ENCODE data around the gene CCP110. TPM values are rescaled to one million over a fixed set of nuclear protein-coding genes. Genes with fewer than 3 reads are reported as not detected.

Gene CCP110
- total and polyA plus RNA-seq, 2 of the 13 experiments (the other 11 are each of a cell fraction or from before 2014, with no cell fraction given) = 10.0 to 11.1 TPM

DNA sequence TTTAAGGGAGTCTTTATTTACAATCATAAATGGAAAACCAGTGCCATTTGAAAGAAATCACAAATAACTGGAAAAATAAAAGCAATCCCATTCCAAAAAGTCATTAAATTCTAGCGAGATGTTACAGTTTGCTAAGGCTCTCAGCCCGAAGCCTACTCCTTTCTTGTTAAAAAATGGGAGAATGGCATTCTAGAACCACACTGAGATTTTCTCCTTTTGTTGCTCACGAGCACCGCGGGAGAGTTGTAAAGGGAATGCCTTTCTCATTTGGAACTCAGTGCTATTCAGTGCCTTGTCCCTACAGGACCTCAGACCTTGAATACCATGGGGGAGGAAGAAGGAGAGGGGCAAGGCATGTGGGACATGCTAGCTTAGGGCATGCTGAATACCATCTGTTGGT is 38.1 kb upstream of the CCP110 start (continued):
- TF ChIP-seq, protein P1, sequence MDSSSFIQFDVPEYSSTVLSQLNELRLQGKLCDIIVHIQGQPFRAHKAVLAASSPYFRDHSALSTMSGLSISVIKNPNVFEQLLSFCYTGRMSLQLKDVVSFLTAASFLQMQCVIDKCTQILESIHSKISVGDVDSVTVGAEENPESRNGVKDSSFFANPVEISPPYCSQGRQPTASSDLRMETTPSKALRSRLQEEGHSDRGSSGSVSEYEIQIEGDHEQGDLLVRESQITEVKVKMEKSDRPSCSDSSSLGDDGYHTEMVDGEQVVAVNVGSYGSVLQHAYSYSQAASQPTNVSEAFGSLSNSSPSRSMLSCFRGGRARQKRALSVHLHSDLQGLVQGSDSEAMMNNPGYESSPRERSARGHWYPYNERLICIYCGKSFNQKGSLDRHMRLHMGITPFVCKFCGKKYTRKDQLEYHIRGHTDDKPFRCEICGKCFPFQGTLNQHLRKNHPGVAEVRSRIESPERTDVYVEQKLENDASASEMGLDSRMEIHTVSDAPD (CRISPR knock-in tag; IDR thresholded peaks at IDR 0.05) = no peak
- TF ChIP-seq CEBPB (IDR thresholded peaks at IDR 0.05; ENCODE audit: borderline replicate concordance, low read depth, low read length) = no peak
- TF ChIP-seq PRMT3 (CRISPR knock-in tag; IDR thresholded peaks at IDR 0.05; ENCODE audit: borderline replicate concordance, low read depth) = no peak
- TF ChIP-seq THAP11 (CRISPR knock-in tag; IDR thresholded peaks at IDR 0.05) = no peak
- TF ChIP-seq ZNF83 (CRISPR knock-in tag; IDR thresholded peaks at IDR 0.05; ENCODE audit: borderline replicate concordance) = no peak
- no peak for TF ChIP-seq SSRP1 (CRISPR knock-in tag; IDR thresholded peaks at IDR 0.05)

DNA sequence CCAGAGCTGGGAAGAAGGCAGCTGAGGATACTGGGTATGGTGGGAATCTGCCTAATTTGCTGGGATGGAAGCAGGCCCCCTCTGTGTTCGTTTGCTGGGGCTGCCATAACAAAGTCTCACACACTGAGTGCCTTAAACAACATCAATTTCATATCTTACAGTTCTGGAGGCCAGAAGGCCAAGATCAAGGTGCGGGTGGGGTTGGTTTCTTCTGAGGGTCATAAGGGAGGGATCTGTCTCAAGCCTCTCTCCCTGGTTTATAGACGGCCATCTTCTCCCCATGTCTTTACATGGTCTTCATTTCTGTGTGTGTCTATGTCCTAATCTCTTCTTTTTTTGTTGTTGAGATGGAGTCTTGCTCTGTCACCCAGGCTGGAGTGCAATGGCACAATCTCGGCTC is 37.7 kb upstream of the CCP110 start:
- no peak overlapping the region for H2AFZ ChIP-seq (ENCODE audit: low read length)
- intact Hi-C loops (cut with micrococcal nuclease; ENCODE audit: unreplicated experiment) = loop anchor here (5.0 kb wide), 1 partner anchor 99 kb away; no protein-coding TSS in a partner anchor
- no peak for TF ChIP-seq GATAD1 (CRISPR knock-in tag; IDR thresholded peaks at IDR 0.05)
- no peak for TF ChIP-seq KMT2A (CRISPR knock-in tag; IDR thresholded peaks at IDR 0.05)
- TF ChIP-seq HNRNPK (IDR thresholded peaks at IDR 0.05; ENCODE audit: low read depth, low read length, poor library complexity, severe bottlenecking) = no peak
- no peak for TF ChIP-seq SP5 (CRISPR knock-in tag; IDR thresholded peaks at IDR 0.05; ENCODE audit: borderline replicate concordance, low read depth)
- H3K9me3 ChIP-seq (ENCODE audit: low read length) = no peaks in the 10 kb centered on the region
- H3K4me3 ChIP-seq (replicated peaks in 1 of 3; ENCODE audit: insufficient read depth in 1 of 3, low read depth in 2 of 3, low read length in 3 of 3) = no peak overlapping the region
- ChIA-PET CTCF (ENCODE audit: low intra/inter-chr PET ratio, low total read pairs) (interaction anchor here (1.1 kb wide), 1 partner anchor 97 kb away, joined by 6 read pairs; no protein-coding TSS in a partner anchor), POLR2A (no interaction called here)
- H3K9ac ChIP-seq (ENCODE audit: insufficient read depth, low read depth, low read length) = no peak overlapping the region
- no peak overlapping the region for H3K4me2 ChIP-seq (ENCODE audit: low read depth, low read length)
- peaks cover 19% of the 10 kb centered on the region for H3K4me1 ChIP-seq (ENCODE audit: insufficient read depth, low read length)
- H3K36me3 ChIP-seq (replicated peaks in 1 of 2; ENCODE audit: control insufficient read depth in 1 of 2, insufficient read depth in 2 of 2, low read length in 2 of 2) = no peaks in the 10 kb centered on the region
- H3K79me2 ChIP-seq (ENCODE audit: insufficient read depth, low read length) = no peaks in the 10 kb centered on the region
- H4K20me1 ChIP-seq (ENCODE audit: insufficient read depth, low read length) = no peaks in the 10 kb centered on the region
- FAIRE-seq (no peak), DNase-seq (ENCODE audit: low spot score) (no peak), ATAC-seq (no peak)
- 33% methylated on average over 4 of the region's 4 CpGs for WGBS (ENCODE audit: low lambda C conversion rate)
- H3K27me3 ChIP-seq (ENCODE audit: control insufficient read depth in 1 of 2, insufficient read depth in 2 of 2, low read length in 2 of 2) = peaks cover 0 to 9% of the 10 kb centered on the region in 2 experiments; a peak in 1 of 5 replicates
- H3K27ac ChIP-seq (ENCODE audit: extremely low read length, insufficient read depth, low read length) = no peak overlapping the region
- in situ Hi-C loops (cut with HindIII; ENCODE audit: extremely low pct_ligation_motif_present, low pct_unique_long_range_greater_than_20kb) = no loop called here
- BruUV-seq (replicated peaks) = no TSS peak
